Measurements from ENCODE around the gene CFTR.

DNA sequence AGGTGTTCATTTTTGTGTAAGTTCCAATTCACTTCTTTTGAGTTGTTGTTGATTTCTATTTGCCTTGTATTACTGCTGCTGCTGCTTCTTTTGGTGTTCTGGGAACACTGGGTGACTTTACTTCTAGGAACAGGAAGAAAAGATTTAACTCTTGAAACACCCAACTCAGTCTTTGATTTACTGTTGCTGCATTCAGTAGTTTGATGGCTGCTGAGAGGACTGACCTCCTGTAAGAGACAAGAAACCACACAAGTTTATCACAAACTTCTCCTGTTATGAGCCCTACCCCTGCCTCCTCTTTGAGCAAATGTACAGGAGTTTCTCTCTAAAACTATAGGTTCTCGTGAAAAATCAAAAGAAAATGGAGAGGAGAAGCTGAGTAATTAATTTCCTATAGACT, 231.7 kb downstream of the CFTR start:
- TF ChIP-seq CTCF (tag by site-specific recombination; IDR thresholded peaks at IDR 0.05): no peak
- no peak for TF ChIP-seq KLF1 (tag by site-specific recombination; IDR thresholded peaks at IDR 0.05)
- TF ChIP-seq HOXA7 (CRISPR knock-in tag; IDR thresholded peaks at IDR 0.05; ENCODE audit: borderline replicate concordance): no peak
- TF ChIP-seq ZNF140 (tag by site-specific recombination; IDR thresholded peaks at IDR 0.05): no peak
- TF ChIP-seq ZNF654 (tag by site-specific recombination; IDR thresholded peaks at IDR 0.05; ENCODE audit: low read depth): no peak
- no peak for TF ChIP-seq PBX3 (CRISPR knock-in tag; IDR thresholded peaks at IDR 0.05)
- TF ChIP-seq ZNF416 (tag by site-specific recombination; IDR thresholded peaks at IDR 0.05): no peak
- no peak for TF ChIP-seq SP2 (tag by site-specific recombination; IDR thresholded peaks at IDR 0.05)
